ENCODE results near the gene TRMT6.

TRMT6 gene

DNA sequence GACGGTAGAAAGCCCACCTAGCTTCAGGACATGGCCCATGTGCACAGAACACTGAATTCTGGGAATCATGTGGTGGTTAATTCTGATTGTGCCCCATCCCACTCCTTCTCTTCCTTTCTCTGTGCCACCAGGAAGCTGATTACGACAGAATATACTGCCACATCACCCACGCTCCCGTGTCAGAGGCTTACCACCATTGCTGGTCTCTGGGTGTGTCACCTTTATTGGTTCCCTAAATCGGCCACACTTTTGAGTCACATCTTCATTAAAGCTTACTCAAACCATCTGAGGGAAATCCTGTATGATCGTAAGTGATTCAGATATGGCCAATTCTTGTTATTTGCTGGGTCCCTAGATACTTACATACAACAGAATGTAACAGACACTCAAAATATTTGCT is 3.1 kb downstream of the TRMT6 start:
- DNase-seq, result no peak

- no peak for DNase-seq
Measured at GRCh38 chr20:5945963-5946362, 4.4 kb downstream of the TRMT6 start.

GRCh38 chr20:5938456-5939029 is 11.8 kb downstream of the TRMT6 start:
- DNase-seq, result no peak

DNA sequence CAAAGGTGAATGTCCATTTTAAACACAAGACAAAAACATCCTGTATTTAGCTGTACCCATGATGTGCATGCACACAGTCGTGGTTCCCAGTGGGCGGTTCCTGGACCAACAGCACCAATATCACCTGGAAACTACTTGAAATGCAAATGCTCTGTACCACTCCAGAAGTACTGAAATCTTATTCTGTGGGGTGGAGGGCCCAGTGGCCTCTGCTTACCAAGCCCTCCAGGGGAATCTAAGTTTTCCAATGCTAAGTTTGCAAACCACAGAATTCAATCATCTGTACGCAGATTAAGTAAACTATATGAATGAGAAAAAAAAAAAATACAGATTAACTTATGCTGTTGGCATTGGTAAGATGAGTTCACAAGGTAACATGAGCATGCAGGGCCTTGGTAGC is 14.1 kb downstream of the TRMT6 start:
- no peak for DNase-seq

- no peak for DNase-seq
Measured at GRCh38 chr20:5935384-5935783, 14.9 kb downstream of the TRMT6 start.

- DNase-seq, result peak; percentile 10
Measured at GRCh38 chr20:5933802-5934436, 16.4 kb downstream of the TRMT6 start.

GRCh38 chr20:5932796-5933195 is 17.5 kb downstream of the TRMT6 start:
- DNase-seq, result no peak

DNA sequence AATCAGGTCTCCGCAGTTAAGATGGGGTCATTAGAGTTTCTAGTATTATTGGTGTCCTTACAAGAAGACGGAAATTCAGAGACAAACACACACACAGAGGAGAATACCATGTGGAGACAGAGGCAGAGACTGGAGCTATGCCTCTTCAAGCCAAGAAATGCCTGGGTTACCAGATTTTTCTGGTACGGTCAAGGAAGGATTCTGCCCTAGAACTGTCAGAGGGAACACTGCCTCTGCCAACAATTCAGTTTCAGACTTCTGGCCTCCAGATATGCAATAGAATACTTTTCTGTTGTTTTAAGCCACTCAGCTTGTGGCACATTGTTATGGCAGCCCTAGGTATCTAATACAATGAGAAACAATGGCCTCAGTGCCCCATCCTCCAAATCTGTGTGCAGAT is 18.9 kb downstream of the TRMT6 start:
- DNase-seq, result no peak

DNA sequence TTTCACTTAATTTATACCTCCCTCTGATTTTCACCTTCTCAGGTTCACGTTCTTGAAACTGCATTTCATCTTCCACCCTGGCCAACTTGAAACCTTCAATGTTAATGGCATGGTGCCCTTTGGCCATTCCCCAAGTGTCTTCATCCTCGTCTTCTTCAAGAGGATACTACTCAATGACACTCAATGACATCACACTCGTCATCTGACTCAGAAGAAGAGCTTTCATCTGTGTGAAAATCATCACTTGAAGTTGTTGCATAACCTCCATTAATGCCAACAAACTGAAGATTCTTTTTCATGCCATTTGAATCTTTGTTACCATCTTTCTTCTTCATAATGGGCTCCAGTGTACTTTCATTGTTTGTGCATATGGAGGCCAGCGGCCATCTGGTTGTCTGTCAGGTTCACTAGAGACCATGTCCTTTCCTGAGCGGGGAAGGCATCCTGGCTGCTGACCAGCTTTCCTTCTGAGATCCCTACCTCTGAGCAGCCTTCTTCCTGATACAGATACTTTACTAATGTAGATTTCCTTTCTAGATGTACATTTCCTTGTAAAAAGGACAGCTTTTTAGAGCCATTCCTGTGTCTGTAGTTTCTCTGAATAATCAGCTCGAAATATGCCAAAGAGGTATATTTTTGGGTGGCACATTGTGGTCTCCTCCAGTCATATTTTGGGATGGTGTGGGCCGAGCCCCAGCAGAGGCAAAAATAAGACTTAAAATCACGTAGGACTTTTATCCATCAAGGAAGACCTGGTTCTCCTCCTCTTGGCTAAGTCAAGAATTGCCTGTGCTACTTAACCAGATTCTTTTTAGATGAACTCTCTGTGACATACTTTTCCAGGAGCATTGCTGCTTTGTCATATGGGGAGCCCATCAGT is 21.3 kb downstream of the TRMT6 start:
- DNase-seq, result no peak

DNA sequence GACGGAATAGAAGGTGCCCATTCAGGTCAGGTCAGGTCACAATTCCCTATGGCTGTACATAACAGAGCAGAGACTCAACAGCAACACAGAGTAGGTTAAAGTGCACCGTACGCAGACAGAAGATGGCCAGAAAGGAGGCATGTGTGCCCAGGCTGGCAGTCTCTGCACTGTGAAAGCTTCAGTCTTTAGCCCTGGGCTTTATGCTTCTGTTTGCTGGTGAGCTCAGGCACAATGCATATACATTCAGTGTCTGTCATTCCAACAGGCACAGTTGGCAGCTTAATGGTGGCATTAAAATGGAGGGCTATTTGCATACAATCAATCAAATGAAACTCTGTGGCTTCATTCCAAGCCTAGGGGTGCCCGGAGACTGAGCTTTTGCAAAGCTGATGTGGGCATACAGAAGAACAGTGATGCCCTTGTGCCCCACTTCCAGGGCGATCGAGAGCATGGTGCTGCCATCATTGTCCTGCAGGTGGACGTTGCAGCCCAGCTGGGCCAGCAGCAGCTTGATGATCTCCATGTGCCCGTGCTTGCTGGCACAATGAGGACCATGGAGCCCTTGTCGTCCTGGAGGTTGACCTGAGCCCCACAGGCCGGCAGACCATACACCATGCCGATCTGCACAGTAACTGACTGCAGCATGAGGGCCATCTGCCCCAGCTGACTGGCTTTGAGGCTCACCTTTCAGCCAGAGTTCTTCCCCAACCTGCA is 22.4 kb downstream of the TRMT6 start:
- DNase-seq, result no peak

- no peak for DNase-seq
Measured at GRCh38 chr20:5925551-5925950, 24.8 kb downstream of the TRMT6 start.

- no peak for DNase-seq
Measured at GRCh38 chr20:5923493-5923892, 26.8 kb downstream of the TRMT6 start.

DNA sequence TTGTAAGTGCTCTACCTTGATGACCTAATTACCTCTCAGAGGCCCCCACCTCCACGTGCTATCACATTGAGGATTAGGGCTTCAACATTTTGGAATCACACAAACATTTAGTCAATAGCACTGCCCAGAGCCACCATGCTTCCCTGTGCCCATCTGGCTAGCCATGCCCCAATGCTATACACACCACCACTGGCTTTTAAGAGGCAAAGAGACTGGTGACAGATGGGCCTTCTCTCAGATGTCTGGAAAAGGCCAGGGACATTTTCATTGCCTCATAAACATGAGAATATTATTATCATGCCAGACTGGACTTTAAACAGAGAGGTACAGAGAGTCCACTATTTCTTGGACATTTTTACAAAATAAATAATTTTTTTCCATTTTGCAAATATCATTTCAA is 29.8 kb downstream of the TRMT6 start:
- no peak for DNase-seq

DNA sequence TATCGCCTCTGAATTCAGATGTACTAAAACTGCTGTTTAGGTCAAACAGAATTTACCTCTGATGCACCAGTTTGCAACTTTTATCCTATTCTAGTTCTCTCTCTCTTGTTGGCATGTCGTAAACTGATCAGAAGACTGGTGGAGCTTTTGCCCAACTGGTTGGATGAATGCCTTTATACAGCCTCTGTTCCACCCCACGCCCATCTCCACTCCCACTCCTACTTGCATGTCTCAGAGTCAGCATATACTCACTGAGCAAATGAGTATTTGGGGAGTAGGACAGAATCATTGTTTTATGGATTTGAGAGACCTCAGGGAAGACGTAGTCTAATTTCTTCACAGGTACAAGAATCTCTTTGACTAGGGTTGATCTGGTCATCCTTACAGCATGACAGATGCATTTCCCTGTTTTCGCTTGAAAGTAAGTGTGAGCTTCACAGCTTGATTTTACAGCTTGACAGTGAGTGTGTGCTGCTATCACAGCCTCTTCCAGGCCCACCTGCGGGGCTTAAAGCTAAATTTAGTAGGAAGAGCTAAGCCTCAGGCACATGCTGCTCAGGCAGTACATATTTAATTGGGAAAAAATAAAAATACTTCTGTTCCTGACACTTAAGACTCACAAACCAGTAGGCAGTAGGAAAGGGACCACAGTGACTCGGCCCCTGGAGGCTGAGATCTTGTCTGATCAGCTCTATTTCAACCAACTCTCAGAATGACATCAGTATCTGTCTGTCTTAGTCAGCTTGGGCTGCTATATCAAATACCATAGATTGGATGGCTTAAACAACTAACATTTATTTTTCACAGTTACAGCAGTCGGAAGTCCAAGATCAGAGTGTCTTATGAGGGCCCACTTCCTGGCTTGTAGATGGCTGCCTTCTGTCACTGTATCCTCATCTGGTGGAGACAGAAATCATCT is 30.4 kb downstream of the TRMT6 start:
- no peak for DNase-seq

- no peak for DNase-seq
Measured at GRCh38 chr20:5918856-5919625, 31.3 kb downstream of the TRMT6 start.

- DNase-seq, result no peak
Measured at GRCh38 chr20:5914859-5915258, 35.5 kb downstream of the TRMT6 start.

GRCh38 chr20:5913166-5913565 is 37.2 kb downstream of the TRMT6 start:
- DNase-seq, result no peak

- peak; percentile 7 for DNase-seq
Measured at GRCh38 chr20:5910186-5910585, 40.1 kb downstream of the TRMT6 start.

DNA sequence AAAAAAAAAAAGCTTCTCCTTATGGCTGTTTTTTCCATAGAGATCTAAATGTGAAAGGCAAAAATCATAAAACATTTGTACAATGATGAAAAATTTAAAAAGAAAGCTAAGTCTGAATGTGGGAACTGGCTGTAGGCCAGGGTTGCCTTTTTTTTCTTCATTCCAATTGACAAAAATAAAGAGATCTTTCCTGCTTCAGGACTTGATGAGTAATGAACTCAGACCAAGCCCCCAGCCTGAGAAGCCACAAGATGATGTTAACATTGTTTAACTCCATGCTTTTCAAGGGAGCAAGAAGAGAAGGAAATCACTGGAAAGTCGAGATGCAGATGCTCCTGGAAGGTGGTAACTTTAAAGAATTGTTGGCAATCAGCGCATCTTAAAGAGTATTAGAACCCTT is 41.4 kb downstream of the TRMT6 start:
- DNase-seq, result no peak

DNA sequence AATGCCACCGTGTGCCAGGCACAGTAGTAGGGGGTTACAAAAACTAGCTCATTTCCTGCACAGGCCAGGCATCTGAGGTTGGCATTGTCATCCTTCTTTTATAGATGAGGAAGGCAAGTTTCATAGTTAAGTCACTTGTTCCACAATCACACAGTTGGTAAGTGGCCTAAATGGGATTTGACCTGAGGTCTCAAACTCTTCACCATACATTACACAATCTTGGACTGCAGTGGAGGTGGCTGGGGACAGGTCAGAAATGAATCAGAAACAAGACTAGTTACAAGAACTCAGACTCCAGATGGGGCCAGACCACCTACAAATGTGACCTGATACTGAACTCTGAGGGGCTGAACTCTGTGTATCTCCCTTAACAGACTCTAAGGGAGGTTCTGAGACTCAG is 49.4 kb downstream of the TRMT6 start:
- no peak for DNase-seq

DNA sequence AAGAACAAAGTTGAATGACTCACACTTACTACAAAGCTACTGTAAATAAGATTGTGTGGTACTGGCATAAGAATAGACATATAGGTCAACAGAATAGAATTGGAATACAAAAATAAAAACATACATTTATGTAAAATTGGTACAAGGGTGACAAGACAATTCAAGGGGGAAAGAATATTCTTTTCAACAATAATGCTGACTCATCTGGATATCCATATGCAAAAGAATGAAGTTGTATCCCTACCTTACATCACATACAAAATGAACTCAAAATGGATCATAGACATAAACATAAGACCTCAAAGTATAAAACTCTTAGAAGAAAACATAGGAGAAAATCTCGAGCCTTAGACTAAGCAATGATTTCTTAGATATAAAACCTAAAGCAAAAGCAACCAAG is 50.9 kb downstream of the TRMT6 start:
- DNase-seq, result no peak

- DNase-seq, result no peak
Measured at GRCh38 chr20:5895626-5896025, 54.7 kb downstream of the TRMT6 start.

Measured in eye (tissue), 1 donor.